ENCODE results near the gene RNASEH2B.
A peak's percentile ranks its signal among the peaks of the same experiment; 100 is the strongest.

RNASEH2B gene

DNA sequence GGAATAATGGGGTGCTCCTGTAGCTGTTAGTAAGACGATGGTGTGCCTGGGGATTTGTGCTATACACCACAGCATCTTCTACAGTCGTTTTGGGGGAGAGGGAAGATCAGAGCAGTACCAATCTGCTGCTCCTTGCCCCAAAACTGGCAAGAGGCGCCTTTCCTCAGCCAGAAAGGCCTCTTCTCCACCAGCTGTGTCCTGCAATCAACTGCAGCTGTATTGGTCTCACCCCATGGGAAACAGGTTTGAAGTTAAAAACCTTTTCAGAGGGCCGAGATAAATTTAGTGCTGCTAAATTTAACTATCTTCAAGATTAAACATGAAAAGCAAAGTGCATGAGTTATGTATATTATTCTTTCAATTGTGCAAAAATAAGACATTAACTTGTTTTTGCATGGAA is 1.2 kb upstream of the RNASEH2B start:
- DNase-seq = no peak

DNA sequence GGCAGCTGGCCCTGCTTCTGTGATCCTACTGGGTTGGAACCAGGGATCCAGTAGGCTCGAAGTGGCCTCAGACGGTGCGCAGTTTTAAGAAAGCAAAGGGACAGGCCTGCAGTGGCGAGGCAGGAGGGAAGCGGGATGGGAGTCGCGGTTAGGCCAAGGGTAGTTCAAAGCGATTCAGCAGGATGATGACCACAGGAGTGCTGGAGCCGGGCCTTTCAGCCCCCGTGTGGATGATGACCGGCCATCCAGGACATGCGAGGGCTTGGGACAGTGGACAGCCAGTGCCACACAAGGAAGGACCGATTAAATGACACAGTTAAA is 854 bp downstream of the RNASEH2B start:
- DNase-seq = peak; percentile 52

DNA sequence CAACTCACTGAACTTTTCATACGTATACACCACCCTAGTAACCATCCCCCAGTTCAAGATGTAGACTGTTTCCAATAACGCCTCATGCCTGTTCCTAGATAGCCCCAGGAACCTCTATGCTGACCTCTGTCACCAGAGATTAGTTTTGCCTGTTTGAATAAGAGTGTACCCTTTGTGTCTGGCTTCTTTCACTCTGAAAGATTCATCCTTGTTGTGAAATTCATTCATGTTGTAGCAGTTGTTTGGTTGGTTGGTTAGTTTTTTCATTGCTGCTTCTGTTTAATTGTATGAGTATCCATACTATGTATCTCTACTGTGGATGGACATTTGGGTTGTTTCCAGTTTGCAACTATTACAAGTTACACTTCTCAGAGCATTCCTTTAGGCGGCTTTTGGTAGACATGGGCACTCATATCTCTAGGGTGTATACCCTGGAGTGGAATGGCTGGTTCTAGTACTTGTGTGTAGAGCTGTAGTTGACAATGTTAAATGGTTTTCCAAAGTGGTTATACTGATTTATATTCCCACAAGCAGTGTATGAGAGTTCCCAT is 1.6 kb downstream of the RNASEH2B start:
- peak; percentile 24 for DNase-seq

DNA sequence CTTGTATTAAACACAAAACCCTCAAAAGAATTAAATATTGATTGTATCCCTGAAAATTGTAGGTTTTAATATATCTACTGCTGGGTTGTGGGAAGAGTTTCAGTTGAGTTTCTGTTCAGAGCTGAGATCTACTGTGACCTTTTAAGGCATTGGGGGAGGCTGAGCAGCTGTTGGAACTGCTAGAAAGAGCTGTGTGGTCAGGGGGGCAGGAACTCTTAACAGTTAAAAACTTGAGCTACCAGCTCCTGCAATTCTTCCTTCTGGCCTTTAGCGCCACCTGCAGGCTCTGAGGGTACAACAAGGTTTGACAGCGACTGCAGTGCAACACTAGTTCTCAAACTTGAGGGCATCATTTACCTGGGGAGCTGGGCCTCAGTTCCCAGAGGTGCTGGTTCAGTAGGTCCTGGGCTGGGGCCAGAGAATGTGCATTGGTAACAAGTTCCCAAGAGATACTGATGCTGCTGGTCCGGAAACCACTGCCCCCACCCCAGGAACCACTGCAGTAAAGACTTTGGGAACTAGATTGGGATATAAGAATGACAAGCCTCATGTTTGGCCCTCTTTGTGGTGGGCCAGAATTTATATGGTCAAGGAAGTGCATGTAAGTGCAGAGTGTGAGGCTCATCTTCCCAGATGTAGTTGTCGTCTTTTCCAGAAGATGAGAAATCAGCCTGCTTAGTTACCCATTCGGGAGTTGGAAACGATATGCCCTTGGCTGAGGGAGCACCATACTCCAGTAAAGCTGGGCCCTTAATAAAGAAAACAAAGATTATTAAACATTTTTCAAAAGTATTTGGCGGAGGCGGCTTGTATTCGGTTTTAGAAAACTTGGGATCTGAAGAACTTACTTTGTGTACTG is 2.6 kb downstream of the RNASEH2B start:
- peak; percentile 91 for DNase-seq

DNA sequence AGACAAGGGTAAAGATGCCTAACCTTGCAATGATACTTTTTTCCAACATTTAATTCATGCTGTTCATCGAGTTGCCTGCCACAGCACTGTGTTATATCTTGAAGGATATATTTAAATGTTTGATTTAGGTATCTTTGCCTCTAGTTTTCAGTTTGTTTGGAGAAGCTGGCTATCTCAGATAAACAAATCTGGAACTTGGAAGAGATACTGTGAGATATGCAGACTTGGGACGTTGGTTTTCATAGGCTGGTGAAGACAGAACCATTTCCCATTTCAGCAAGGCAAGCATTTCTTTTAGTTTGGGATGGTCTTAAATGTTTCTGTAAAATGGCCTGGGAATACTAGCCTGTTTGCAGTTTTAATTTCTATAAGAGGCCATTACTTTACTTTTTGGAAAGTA is 3.3 kb downstream of the RNASEH2B start:
- no peak for DNase-seq

DNA sequence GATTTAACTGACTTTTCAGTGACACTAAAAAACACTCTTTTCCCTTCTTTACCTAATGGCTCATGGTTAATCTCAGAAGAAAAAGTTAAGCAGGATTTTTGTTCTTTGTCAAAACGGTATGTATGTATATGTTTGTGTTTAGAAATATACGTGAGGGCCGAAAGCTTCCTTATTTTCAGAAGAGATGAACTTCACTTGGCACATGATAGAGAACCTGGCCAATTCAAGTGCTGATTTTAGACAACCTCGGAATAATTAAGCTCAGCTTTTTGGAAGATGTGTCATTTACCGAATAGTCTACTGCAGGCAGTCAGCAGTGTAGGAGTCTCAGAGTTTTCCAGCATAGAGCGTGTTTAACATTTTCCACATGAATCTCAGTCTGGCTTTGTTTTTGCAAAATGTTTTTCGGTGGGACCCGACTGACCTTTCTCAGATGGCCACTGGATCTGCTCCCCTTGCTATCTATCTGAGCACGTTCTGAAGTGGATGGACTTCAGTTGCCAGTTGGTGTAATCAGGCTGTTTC is 4.6 kb downstream of the RNASEH2B start:
- peak; percentile 41 for DNase-seq

DNA sequence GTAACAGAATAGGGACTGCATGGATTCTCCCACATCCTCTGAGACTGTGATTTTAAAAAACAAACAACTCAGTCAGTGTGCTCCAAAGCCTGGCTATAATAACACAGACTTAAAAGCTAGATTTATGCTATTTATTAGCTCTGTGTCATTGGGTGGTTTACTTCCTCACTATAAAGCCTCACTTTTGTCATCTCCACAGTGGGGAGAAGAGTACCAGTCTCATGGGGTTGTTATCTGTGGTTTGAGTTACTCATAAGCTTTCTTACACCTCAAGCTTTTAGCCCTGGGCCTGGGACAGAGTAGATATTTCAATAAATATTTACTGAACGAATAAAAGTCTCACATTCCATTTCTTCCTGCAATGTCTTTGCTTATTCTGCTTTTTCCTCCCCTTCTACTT is 5.3 kb downstream of the RNASEH2B start:
- DNase-seq = peak; percentile 66

DNA sequence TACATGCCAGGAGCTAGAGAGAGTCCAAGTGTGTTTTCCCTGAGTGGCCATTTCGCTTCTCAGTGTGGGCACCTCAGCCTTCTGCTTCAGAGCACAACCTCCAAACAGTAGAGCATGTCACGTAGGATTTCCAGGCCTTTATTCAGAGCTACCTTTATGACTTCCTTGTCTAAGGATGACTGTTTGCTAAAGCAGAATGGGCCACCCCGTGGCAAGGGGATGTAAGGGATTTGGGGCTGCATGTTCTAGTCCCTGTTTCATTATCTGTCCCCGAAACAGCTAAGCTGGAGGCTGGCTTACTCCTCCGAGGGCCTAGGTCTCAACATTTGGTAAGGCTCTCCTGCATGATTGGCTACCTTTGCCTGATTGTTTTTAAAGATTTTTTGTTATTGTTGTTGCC is 6.0 kb downstream of the RNASEH2B start:
- DNase-seq = no peak

DNA sequence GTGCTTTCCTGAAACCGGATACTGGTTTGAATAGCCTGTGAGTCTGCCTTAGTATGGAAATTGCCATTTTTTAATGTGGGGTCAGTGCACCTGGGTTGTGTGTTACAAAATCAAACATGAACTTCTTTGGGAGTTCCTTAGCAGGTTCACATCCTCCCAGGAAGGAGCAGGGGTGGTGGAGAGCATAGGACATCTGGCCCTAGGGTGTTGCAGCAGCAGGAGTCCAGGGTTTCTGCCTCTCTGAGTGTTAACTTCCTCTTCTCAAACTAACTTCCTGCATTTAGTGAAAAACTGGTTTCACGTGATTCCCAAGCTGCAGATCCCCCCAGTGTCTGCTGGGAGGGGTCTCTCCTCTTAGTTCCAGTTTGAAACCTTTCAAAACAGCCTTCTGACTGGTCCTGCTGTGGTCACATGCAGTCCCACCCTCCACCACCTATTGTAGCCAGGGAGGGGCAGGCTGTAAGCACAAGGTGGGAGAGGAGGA is 7.2 kb downstream of the RNASEH2B start:
- DNase-seq = no peak

DNA sequence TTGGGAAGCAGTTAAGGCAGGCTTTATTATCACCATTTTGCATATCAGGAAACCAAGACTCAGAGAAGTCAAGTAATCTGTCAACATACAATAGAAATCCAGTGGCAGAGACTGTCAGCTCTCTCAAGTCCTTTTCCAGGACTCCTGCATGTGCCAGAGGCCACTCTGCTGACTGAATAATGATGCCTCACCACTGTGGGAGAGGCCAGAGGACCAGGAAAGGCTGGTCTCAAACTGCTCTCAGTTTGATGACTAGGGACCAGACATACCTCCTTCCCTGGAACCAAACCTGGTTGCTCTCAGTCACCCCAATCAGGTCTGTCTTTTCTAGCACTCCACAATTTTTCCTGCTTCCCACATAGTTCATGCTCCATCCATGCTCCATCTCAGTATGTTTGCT is 8.0 kb downstream of the RNASEH2B start:
- no peak for DNase-seq

DNA sequence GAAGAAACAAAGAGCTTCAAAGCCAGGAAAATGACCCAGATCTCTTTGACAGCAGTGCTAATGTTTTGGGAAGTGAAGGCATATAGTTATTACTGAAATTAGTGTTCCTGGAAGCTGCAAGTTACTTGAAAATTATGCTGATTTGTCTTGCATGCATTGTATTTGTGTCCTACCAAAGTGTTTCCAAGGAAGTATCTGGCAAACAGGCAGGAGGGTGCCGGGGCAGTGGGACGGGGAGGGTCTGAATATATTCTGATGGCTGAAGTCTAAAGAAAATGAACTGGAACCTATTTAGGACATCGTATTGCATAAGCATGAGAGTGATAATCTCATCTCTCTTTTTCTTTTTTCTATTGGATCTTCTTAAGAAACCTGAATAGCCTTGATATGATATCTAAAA is 9.0 kb downstream of the RNASEH2B start:
- no peak for DNase-seq

DNA sequence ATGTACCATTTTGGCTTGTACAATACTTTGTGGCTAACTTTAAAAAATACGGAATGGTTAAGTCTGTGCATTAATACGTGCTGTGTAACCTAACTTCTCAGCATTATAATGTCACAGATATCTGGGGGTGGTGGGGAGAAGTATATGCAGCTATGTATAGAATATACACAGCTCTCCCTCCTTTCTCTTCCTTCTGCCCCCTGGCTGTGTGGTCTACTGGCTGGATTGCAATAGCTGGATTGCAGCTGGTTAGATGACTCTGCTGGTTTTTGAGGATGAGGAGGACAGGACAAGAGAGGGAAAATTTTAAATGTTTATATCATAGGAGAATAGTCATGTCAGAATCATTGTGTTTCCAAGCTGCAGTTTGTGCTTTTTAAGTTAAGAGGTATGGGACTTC is 9.7 kb downstream of the RNASEH2B start:
- DNase-seq = no peak

DNA sequence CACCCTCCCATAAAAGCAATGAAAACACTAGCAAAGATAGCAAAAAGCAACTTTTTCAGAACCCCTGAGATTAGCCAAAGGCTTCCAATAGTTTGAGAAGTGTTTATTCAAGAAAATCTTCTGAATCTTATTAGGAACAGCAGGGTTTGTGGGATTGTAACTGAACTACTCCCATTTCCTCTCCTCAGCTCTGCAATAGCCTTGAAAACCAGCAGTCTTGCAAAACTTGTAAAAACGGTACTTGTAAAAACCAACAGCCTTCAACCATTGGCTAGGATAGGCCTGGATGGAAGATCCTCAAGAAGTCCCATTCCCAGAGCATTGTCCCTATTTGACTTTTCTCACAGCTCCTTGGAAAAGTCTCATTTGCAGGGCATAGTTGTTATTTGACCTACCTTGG is 12.1 kb downstream of the RNASEH2B start:
- no peak for DNase-seq

DNA sequence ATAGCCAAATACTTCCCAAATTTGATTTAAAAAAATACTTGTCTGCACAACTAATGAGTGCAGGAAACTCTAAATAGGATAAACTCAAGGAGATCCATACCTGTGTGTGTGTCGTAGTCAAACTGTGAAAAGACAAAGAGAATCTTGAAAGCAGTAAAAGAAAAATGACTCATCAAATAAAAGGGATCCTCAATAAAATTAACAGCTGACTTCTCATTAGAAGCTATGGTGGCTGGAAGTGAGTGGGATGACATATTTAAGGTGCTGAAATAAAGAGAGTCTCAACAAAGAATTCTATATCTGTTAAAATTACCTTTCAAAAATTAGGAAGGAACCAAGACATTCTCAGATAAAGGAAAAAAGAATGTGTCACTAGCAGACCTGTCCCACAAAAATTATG is 13.7 kb downstream of the RNASEH2B start:
- DNase-seq = no peak

DNA sequence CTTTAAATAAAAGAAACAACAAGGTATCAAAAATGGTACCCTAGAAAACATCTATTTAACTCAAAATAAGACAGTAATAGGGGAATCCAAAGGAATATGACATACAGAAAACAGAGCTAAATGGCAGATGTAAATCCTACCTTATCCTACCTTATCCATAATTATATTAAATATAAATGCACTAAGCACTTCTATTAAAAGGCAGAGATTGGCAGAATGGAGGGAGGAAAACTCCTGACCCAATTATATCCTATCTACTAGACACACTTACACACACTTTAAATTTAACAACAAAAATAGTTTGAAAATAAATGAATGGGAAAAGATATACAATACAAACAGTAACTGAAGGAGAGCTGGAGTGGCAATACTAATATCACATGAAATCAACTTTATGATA is 14.4 kb downstream of the RNASEH2B start:
- DNase-seq = no peak

DNA sequence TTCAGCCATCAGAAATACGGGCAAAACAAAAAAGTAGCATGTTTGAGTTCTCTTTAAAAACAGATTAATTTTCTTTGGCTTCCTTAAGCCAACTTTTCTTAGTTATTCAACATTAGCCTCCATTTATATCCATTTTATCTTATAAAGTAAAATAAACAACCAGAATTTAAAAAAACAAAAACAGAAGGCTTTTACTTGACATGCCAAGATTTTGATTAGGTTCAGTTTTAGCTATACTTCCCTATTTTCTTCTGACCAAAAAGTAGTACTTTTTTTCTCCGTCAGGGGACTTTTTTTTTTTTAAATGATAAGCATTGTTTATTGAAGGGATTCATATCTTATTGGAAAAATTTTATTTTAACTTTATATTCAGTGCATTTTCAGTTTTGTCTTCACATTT is 18.1 kb downstream of the RNASEH2B start:
- DNase-seq = no peak

DNA sequence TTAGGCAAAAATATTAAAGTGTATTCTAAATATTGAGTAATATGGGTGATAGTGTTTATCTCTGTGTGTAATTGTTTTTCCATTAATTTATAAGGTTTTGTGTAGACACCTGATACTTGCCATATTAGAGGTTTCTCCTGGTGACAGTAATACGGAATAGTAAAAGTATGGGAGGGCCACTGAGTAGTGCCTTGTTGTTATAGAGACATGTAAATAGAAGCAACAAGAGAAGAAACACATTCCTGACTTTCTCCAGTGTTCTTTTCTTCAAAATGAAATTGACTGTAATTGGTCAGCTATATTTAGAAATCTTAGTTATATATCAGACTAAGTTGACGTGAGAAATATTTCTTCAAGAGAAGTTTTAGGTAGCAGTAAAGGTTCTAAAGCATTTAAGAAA is 18.5 kb downstream of the RNASEH2B start:
- no peak for DNase-seq

DNA sequence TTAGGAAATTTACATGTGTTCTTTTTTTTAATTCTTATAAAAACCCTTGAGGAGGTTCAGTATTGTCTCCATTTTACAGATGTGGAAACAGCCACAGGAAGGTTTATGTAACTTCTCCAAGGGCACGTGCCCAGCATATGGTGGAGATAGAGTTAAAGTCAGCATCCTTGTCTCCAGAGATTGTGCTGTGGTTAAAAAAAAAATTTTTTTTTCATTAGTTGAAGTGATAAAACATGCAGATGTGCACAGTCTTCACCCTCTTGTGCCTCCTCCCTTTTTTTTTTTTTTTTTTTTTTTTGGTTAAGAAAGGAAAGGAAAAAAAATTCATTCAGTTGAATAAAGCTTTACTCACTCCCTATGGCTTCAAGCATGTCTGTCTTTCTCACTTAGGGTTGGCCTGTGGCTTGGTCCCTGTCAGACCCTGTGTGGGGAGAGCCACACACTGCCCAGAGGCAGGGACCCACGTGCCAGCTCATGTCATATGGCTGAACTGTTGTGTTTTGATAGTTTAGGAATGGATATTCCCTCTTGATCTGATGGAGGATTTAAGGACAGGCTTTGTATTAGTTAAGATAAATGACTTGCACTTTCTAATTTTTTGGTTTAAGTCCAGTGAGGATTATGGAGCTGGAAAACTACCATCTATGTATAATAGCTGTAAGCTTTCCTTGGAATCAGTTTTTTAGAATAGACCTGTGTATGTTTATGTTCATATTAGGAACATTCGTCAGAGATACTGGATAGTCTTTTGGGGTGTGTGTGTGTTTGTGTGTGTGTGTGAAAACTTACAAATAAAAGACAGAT is 19.3 kb downstream of the RNASEH2B start:
- DNase-seq = no peak

DNA sequence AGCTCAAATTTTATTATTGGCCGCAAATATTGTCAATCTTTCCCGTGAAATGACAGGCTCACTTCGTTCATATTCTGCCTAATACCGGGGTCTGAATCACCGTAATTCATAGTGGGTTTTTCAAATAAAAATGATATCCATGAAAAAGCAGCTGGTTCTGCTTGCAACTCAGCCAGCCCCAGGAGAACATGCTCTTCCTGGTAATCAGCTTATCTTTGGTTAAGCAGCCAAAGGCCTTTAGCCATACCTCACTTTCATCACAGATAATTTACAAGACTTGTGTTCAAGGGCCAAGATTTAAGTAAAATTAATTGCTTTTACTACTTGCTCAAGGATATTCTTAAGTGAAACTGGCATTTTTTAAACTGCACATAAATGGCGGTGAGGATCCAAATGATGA is 22.5 kb downstream of the RNASEH2B start:
- DNase-seq = no peak

DNA sequence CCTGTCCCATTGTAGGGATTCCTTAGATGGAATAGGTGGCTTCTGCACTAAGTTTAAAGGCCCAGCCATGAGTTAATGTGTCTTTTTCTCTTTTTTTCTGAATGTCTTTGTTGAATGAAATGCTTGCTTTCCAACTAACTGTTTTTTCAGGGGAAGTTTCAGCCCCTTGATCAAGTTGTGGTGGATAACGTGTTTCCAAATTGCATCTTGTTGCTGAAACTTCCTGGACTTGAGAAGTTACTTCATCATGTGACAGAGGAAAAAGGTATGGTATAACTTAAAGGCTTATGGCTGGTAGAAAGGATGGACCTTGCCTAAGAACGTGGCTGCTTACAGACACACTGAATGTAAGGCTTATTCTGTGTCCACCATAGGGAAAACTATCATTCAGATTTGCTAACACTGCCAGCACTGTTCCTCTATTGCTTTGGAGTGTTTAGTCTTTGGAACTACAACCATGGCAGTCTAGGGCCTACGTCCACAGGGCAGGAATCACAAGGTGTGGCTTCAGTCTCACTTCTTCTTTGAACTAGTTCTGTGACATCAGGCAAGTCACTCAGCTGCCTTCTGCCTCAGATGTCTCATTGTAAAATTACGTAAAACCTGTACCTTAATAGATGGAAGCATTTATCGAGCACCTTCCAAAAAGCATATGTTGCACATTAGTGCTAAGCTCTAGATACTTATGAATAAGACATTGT is 25.3 kb downstream of the RNASEH2B start:
- no peak for DNase-seq

DNA sequence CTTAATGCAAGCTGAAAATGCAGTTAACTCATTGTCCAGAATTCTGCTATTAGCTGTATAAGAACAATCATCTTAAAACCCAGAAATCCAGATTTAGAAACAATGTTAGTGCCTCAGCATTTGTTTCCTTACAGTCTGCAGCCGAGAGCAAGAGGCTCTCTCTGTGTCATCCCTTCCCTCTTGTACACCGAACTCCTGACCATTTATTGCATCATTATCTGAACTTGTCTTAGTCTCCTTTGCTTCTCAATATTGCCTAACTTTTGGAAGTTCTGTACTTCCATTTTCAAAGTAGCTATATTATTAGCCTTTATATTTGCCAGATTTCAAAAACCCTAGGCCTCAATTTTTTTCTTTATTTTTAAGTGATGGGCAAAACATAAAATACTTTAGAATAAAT is 27.1 kb downstream of the RNASEH2B start:
- DNase-seq = peak; percentile 19

DNA sequence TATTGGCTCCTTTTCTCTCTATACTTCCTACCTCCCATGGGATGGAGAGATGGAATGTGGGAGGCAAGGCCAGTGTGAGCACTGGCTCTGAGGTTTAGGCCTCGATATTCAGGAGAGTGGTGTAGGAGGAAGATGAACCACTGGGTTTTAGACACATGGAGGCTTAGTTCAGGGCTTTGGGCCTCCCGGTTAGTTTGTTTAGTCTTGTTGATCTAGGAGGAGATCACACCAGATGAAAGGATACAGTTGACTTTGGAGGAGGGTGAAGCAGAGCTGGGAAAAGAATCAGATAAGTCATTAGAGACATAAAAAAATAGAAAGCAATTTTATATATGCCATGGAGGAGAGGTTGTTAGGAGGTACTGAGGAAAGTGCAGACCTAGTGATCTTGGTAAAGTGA is 30.9 kb downstream of the RNASEH2B start:
- no peak for DNase-seq

DNA sequence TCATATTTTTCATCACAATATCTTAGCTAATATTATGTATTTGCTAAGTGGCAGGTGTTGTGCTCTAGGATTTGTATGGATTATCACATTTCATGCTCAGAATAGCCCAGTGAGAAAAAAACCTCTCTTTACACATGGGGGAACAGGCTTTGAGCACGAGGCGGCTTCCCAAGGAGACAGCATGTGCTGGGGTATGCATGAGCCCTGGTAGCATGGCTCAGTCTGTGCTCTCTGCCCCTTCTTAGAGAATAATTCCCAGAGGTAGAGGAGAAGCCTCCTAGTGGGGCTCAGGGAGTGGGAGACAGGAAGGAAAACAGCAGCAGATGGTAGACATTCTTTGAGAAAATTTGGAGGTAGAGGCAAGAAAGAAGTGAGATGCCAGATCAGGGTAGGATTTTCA is 31.6 kb downstream of the RNASEH2B start:
- no peak for DNase-seq
